Right lobe of liver (tissue), 4 donors: ENCODE results near the gene BRSK1.

Experiments used
- CTCF ChIP-seq, 4 donors: fragments of 200-600 bp in 3 of 4; fragments of 450-650 bp in 1 of 4; IDR thresholded peaks; one replicate each; pipeline versions ENCODE4 v1.5.1 to v1.8.0; 2016 to 2022; ENCODE audit warnings: antibody characterized with exemption in 4 of 4, mild to moderate bottlenecking in 2 of 4
- POLR2A ChIP-seq: fragments of 450-650 bp; IDR thresholded peaks from one replicate; pipeline ENCODE4 v1.6.1; 2017; ENCODE audit warnings: antibody characterized with exemption, mild to moderate bottlenecking
- donor health status: DM: no; HTN: no; CAD: no.
- donor health status: DM: no; HTN: no; CAD: no.
- donor health status: DM: no; HTN: yes; CAD: no.

GRCh38 chr19:55341171-55341588 is 57.4 kb downstream of the BRSK1 start:
- TF ChIP-seq POLR2A, result no peak
- no peak for TF ChIP-seq CTCF (IDR thresholded peaks at IDR 0.05)
